Astrocyte (in vitro differentiated cells and primary cell): ENCODE data around the gene GPRC5D. TPM values are rescaled to one million over a fixed set of nuclear protein-coding genes. Genes with fewer than 3 reads are reported as not detected.

Source experiments
- DNase-seq: peaks from one replicate; pipeline ENCODE4 v3.0.0-alpha.2; 2010; ENCODE audit warnings: low read depth
- FAIRE-seq: peaks from 2 replicates; lab custom pipeline; 2011; peaks lifted over from hg19 to GRCh38; lab: Jason Lieb, UNC
- H2AFZ ChIP-seq: 2 replicates; pipeline ENCODE4 v1.6.0; 2012; ENCODE audit warnings: low read depth, low read length, inconsistent platforms
- H3K27ac ChIP-seq: 2 replicates; pipeline ENCODE4 v1.5.1; 2011; ENCODE audit warnings: low read depth, low read length, inconsistent platforms
- H3K27me3 ChIP-seq: 2 replicates; pipeline ENCODE4 v1.6.0; 2011; ENCODE audit warnings: low read length, inconsistent platforms; ENCODE audit not compliant: insufficient read depth
- H3K36me3 ChIP-seq: 2 replicates; pipeline ENCODE4 v1.5.1; 2011; ENCODE audit warnings: low read length, inconsistent platforms; ENCODE audit not compliant: insufficient read depth
- H3K4me1 ChIP-seq: 2 replicates; pipeline ENCODE4 v1.5.1; 2011; ENCODE audit warnings: low read length, inconsistent platforms; ENCODE audit not compliant: insufficient read depth
- H3K4me2 ChIP-seq: 2 replicates; pipeline ENCODE4 v1.6.0; 2012; ENCODE audit warnings: low read length, inconsistent platforms
- H3K4me3 ChIP-seq: 2 replicates; pipeline ENCODE4 v1.5.1; 2011; ENCODE audit warnings: low read depth, mild to moderate bottlenecking, low read length, inconsistent platforms; ENCODE audit not compliant: insufficient read depth
- H3K79me2 ChIP-seq: 2 replicates; pipeline ENCODE4 v1.6.0; 2012; ENCODE audit warnings: mild to moderate bottlenecking, low read length, inconsistent platforms; ENCODE audit not compliant: insufficient read depth
- H3K9ac ChIP-seq: 2 replicates; pipeline ENCODE4 v1.6.0; 2012; ENCODE audit warnings: mild to moderate bottlenecking, low read length, inconsistent platforms
- H3K9me3 ChIP-seq: 2 replicates; pipeline ENCODE4 v1.5.1; 2012; ENCODE audit warnings: low read depth, mild to moderate bottlenecking, low read length, inconsistent platforms; ENCODE audit not compliant: insufficient read depth
- H4K20me1 ChIP-seq: 2 replicates; pipeline ENCODE4 v1.6.0; 2012; ENCODE audit warnings: low read length, inconsistent platforms; ENCODE audit not compliant: insufficient read depth
- H3K27ac Mint-ChIP-seq: one replicate; pipeline ENCODE4 v1.8.0; 2021; ENCODE audit warnings: mild to moderate bottlenecking, mixed read lengths; ENCODE audit not compliant: unreplicated experiment
- H3K27me3 Mint-ChIP-seq: one replicate; pipeline ENCODE4 v1.8.0; 2021; ENCODE audit warnings: low read depth, mixed read lengths; ENCODE audit not compliant: unreplicated experiment
- H3K36me3 Mint-ChIP-seq: one replicate; pipeline ENCODE4 v1.8.0; 2021; ENCODE audit warnings: low read depth, mixed read lengths; ENCODE audit not compliant: unreplicated experiment
- H3K4me1 Mint-ChIP-seq: one replicate; pipeline ENCODE4 v1.8.0; 2021; ENCODE audit warnings: low read depth, mixed read lengths; ENCODE audit not compliant: unreplicated experiment
- H3K4me3 Mint-ChIP-seq: one replicate; pipeline ENCODE4 v1.8.0; 2021; ENCODE audit warnings: mild to moderate bottlenecking, moderate library complexity, mixed read lengths; ENCODE audit not compliant: unreplicated experiment
- H3K9me3 Mint-ChIP-seq: one replicate; pipeline ENCODE4 v1.8.0; 2021; ENCODE audit warnings: mild to moderate bottlenecking, mixed read lengths; ENCODE audit not compliant: unreplicated experiment
- CTCF ChIP-seq: IDR thresholded peaks from 2 replicates; pipeline ENCODE4 v1.5.1; 2011; ENCODE audit warnings: low read depth, mild to moderate bottlenecking, inconsistent platforms, low read length, moderate library complexity; ENCODE audit not compliant: insufficient read depth
- EZH2 ChIP-seq: IDR thresholded peaks from 2 replicates; pipeline ENCODE4 v1.6.1; 2012; ENCODE audit warnings: mild to moderate bottlenecking, low read length, inconsistent platforms; ENCODE audit not compliant: insufficient read depth
- total RNA-seq: library from RNA; stranded (reverse); gene quantifications from 2 replicates; pipeline ENCODE4 v1.2.1, GENCODE V29; 2021

GPRC5D gene
- total RNA-seq, 1 donor from 2014 or later: not detected

GRCh38 chr12:12925388-12925787, 26.6 kb downstream of the GPRC5D start:
- Histone ChIP-seq H2AFZ (no peak overlapping the region), H3K4me3 (no peak overlapping the region), H3K9me3 (no peaks in the 10 kb centered on the region), H3K9ac (no peak overlapping the region), H3K27ac (no peak overlapping the region), H3K4me1 (peaks cover 8% of the 10 kb centered on the region), H4K20me1 (no peaks in the 10 kb centered on the region), H3K27me3 (no peaks in the 10 kb centered on the region), H3K36me3 (no peaks in the 10 kb centered on the region), H3K79me2 (no peaks in the 10 kb centered on the region), H3K4me2 (no peak overlapping the region)
- Mint-ChIP-seq H3K4me1 (peaks cover 7% of the 10 kb centered on the region), H3K36me3 (no peaks in the 10 kb centered on the region), H3K9me3 (no peaks in the 10 kb centered on the region), H3K4me3 (no peak overlapping the region), H3K27ac (no peak overlapping the region), H3K27me3 (no peaks in the 10 kb centered on the region)
- FAIRE-seq: no peak
- no peak for TF ChIP-seq CTCF
- TF ChIP-seq EZH2: no peak
- DNase-seq: no peak

GRCh38 chr12:12924169-12924568, 27.8 kb downstream of the GPRC5D start:
- Histone ChIP-seq H2AFZ (no peak overlapping the region), H3K4me1 (peaks cover 8% of the 10 kb centered on the region), H3K79me2 (no peaks in the 10 kb centered on the region), H3K4me3 (no peak overlapping the region), H3K9me3 (no peaks in the 10 kb centered on the region), H3K27ac (no peak overlapping the region), H3K9ac (no peak overlapping the region), H3K36me3 (no peaks in the 10 kb centered on the region), H3K4me2 (no peak overlapping the region), H4K20me1 (no peaks in the 10 kb centered on the region), H3K27me3 (no peaks in the 10 kb centered on the region)
- TF ChIP-seq EZH2 (no peak), CTCF (no peak)
- Mint-ChIP-seq H3K36me3 (no peaks in the 10 kb centered on the region), H3K27me3 (no peaks in the 10 kb centered on the region), H3K9me3 (no peaks in the 10 kb centered on the region), H3K4me1 (peaks cover 9% of the 10 kb centered on the region), H3K4me3 (no peak overlapping the region), H3K27ac (no peak overlapping the region)
- DNase-seq: no peak
- no peak for FAIRE-seq

GRCh38 chr12:12922978-12923377, 29.0 kb downstream of the GPRC5D start:
- Histone ChIP-seq H3K9me3 (no peaks in the 10 kb centered on the region), H3K27ac (no peak overlapping the region), H3K36me3 (no peaks in the 10 kb centered on the region), H3K4me2 (no peak overlapping the region), H3K4me3 (no peak overlapping the region), H4K20me1 (no peaks in the 10 kb centered on the region), H3K27me3 (no peaks in the 10 kb centered on the region), H3K9ac (no peak overlapping the region), H3K79me2 (no peaks in the 10 kb centered on the region), H3K4me1 (peaks cover 8% of the 10 kb centered on the region), H2AFZ (no peak overlapping the region)
- Mint-ChIP-seq H3K4me3 (no peak overlapping the region), H3K9me3 (no peaks in the 10 kb centered on the region), H3K4me1 (peaks cover 9% of the 10 kb centered on the region), H3K27me3 (no peaks in the 10 kb centered on the region), H3K36me3 (no peaks in the 10 kb centered on the region), H3K27ac (no peak overlapping the region)
- DNase-seq (no peak), FAIRE-seq (no peak)
- no peak for TF ChIP-seq CTCF
- no peak for TF ChIP-seq EZH2
